GM21619 (cell line): ENCODE results near the gene DEDD2.

Experiments
- ATAC-seq: cut with Tn5 transposase; IDR thresholded peaks from one replicate; pipeline ENCODE4 v1.9.1; 2021; ENCODE audit not compliant: unreplicated experiment

The DEDD2 gene

GRCh38 chr19:42174958-42175734, 42.3 kb downstream of the DEDD2 start:
- no peak for ATAC-seq

GRCh38 chr19:42174188-42174587, 43.3 kb downstream of the DEDD2 start:
- ATAC-seq: no peak

DNA sequence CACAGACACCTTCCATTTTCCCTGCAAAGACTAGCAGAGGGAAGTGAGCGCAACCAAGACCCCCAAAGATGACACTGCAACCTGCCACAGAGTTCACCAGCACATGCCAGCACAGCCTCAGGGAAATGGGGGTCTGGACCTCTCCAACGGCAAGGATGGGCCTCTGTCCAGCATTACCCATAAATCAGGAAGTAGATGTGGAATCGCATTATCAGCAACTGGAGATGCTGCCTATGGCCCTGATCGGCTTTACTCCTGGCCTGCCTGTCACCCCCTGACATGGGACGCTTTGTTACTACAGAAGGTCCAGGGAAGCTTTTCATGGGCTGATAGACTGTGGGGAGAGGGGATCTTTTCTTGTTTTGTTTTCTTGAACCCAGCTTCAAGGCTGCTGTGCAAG, 43.8 kb downstream of the DEDD2 start:
- ATAC-seq: no peak

DNA sequence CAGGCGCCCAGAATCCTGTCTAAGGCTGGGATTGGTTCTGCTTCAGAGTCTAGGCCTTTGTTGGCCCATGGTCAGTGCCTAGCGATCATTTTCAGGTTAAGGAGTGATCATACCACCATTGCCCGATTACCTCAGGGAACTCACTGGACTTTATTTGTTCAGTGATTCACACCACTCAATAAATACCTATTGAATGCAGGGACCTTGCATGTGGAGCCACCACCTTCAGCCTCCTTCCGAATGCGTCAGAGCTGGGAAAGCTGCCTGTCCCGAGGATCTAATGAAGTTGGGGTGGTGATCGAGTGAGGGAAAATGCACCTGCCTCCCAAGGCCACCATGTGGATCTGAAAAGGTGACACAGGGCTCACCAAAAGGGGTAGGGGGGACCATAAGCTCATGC, 45.2 kb downstream of the DEDD2 start:
- ATAC-seq: no peak

DNA sequence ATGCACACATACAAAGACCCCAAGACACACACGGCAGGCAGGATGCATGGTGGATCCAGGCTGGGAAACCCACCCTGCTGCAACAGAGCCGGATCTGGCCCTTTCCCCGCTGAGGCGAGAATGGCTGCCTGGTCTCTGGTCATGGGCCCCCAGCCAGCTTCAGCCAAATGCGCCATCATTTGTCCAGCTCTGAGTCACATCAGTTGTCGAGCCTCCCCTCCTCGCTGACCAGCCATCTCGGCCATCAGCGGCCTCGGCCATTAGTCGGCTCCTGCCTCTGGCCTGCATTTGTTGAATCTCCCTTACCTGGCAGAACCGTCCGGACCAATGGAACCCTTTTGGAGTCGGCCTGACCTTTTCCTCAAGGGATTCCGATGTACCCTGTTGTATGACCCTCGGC, 46.8 kb downstream of the DEDD2 start:
- ATAC-seq: no peak

DNA sequence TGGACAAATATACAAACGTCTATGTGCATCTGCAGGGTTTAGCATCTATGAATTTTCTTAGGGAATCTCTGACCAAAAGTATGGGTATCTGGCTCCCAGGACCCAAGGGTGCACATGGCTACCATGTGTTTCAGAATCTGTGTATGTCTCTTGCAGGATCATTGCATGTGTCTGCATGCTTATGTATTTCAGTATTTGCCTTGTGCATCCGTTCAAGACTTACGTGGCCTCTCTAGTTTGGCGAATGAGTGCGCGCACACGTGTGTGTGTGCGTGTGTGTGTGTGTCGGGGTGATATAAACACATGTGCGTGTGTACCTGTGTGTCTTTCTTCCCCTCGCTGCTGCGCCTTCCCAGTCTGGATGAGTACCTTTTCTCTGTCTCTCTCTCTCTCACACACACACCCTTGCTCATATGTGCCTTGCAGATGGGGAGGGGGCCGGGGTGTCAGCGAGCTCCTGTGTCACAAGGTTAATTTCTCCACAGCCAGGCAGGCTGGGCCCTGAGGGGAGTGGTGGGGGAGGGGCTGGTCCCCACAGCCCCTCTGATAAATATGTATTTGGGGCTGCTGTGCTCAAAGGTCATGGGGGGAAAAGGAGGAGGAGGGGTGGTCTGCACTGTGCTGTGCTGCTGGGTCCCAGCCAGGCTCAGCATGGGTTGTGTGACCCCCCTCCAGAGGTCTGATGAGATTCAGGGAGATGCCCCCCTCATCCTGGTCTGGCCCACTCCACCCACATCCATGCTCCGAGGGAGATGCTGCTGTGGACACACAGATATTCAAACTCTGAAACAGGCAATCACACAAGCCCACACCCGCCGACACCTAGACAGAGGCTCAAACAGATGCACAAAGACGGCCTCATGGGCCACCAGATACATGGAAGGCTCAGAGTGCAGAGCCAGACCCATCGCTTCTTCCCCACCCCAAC, 47.7 kb downstream of the DEDD2 start:
- ATAC-seq: no peak

- no peak for ATAC-seq
Measured at GRCh38 chr19:42168206-42168605, 49.3 kb downstream of the DEDD2 start.

- ATAC-seq: no peak
Measured at GRCh38 chr19:42166316-42166715, 51.2 kb downstream of the DEDD2 start.

DNA sequence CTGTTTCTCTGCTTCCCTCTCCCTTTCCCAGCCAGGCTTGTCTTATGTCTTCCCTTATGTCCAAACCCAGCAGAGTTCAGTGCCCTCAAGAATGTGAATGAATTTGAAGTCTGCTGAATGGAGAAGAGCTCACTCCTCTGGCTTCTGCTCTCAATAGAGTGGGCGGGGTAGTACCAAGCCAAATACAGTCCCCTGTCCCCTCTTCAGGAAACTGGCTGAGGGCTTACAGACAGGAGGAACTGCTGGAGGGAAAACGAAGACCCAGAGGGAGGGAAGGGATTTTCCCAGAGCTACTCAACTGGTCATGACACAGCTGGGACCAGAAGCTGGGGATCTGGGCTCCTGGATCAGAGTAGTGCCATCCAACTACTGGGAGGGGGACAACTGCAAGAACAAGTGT, 52.3 kb downstream of the DEDD2 start:
- no peak for ATAC-seq

DNA sequence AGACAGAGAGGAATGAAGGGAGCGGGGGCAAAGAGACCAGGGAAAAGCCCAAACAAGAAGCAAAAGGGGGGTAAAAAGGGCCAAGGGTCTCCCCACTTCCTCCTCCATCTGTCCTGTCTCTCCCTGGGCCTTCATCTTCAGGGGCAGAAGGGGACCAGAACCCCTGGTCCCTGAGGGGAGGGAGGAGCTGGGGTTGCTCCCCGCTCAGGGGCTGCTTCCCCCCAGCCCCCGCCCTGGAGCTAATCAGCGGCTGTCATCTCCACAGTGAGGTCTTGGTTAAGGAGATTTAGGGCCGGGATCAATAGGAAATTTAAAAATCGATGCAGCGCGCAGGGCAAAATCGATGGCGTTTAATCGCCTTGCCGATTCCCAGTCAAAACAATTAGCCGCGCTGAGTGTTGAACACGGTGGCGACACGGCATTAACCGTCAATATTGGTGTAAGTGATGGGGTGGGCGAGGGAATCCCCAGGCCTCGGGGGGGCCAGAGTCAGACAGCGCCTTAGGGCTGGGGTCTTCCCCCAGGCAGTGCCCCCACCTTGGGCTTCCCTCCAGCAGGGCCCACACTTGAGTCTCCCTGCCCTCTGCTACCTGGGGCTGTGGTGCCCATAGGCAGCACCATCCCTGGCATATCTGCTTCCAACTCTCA, 55.7 kb downstream of the DEDD2 start:
- no peak for ATAC-seq

DNA sequence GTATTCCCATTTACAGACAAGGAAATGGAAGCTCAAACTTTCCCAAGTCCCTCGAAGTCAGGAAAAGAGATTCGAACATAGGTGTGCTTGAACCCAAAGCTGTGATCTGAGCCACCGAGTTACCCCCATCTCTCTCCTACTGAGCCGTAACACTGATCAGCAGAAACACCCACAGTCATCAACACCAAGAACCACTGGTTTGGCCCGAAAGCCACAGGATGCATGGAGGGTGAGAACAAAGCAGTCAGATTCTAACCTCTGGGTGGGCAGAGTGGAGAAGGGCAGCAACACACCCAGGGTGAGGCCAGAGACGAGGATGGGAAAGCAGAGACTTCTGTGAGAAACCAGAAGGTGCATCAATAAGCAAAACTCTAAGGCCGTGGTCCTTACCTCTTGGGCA, 57.5 kb downstream of the DEDD2 start:
- ATAC-seq: no peak

GRCh38 chr19:42158926-42159325, 58.6 kb downstream of the DEDD2 start:
- ATAC-seq: no peak

GRCh38 chr19:42156571-42156970, 60.9 kb downstream of the DEDD2 start:
- ATAC-seq: no peak

DNA sequence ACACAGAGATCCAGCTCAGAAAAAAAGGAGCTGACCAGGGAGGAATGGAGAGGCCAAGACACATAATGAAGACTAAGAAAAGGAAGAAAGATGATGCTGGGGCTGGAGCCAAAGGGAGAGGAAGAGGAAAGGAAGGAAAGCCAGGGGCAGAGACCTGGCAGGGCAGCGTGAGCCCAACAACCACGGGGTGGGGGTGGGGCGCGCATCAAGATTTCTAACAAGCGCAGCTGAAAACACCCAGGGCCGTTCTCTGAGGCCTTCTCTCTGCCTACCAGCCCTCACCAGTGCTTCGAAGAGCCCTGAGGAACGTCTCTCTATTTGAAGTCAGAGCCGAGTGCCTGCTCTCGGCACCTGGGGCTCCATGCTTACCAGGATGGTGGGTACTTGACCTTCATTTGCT, 61.7 kb downstream of the DEDD2 start:
- no peak for ATAC-seq

- no peak for ATAC-seq
Measured at GRCh38 chr19:42154471-42155323, 62.8 kb downstream of the DEDD2 start.

DNA sequence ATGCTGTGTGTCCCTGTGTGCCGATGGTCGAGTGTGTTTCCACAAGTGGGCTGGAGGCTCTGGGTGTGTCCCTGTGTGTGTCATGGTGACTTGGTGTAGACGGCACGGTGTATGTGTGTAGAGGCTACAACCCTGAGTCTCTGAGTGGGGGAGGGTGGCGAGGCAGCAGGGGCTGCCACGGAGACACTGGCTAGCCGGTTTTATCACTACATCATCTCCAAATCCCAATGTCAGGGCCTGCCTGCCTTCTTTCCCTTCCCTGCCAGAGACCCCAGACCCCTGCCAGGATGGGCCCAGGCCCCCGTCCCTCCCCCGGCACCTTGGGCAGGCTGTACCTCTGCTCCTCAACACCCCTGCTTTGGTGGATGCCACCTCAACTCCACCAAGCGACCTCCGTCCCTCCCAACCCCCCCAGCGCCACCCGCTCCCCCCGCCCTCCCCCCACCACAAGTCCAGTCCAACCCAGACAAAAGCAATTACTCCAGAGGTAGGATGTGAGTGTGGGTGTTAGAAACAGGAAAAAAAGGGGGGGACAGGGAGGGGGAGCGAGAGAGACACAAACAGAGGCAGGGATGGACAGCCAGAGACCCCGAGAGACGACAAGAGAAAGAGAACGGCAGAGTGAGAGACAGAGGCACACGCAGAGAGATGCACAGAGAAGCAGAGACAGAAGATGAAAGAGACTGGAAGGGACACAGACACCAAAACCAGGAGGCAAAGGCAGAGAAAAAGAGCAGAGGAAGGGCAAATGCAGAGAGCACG, 63.6 kb downstream of the DEDD2 start:
- ATAC-seq: no peak

DNA sequence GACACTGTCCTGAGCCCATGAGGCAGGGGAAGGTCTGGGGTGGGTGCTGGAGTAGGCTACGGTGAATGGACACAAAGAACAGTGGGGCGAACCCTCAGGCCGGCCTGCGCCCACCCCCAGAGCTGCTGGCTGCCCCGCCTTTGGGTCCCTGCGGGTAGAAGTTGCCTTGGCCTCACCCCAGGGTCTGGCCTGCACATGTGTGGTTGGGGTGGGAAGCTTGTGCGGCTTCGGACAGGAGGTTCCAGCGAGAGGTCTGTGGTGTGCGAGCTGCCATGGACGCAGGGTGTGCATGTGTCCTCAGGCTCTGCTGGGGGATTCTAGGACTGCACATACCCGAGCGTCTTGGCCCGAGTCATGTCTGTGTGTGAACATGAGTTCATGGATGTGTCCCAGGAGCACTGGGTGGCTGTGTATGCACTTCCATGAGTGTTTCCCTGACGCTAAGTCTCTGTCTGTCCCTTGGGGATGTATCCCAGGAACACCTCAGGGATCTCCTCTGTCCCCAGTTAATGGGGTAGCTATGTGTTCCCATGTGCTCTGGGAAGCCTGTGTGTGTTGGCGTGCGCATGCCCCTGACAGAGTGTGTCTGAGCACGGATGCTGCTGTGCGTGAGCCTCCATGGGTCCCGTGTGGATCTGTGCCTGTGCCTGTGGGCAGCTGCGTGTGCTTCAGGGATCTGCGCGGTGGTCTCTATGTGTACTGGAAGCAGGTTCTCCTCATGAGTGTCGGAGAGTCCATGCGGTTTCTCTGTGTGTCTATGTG, 64.4 kb downstream of the DEDD2 start:
- ATAC-seq: no peak

DNA sequence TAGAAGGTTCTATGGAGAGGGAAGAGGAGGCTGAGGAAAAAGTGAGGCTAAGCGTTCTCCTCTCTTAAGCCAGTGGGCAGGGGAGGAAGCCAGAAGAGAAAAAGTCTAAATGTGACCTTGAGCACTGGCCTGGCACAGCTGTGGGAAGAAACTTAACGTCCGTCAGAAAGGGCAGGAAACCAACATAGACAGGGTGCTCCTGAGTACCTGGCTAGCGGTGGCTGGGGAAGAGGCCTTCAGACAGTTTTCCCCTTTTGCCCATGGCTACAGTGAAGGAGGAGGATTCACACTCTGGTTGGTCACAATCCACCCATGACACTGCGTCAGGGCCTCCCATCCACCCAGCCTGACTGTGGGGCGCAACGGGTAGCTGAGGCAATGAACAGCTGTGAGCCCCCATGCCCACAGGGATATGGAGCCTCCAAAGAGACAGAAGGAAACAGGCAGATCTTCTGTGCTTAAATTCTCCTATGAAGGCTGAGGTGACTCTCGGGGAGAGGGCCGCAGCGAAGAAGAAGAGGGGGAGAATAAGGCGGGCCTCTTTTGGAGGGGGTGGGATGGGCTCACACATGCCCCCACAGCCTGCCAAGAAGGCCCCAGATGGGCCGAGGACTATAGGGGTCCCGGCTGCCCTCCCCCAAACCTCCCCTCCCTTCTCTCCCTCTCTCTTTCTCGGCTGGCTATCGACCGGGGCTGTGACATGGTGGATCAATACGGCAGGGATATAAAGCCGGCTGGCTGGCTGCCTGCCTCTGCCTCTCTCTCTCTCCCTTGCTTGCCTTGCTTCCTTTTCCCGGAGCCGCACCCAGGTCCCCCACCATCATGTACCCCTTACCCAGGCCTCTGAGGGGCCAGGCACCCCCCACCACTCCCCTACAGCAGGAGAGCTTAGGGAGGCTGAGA, 65.4 kb downstream of the DEDD2 start:
- ATAC-seq: no peak
